ENCODE measurements around the gene VIP. TPM values are rescaled to one million over a fixed set of nuclear protein-coding genes. Genes with fewer than 3 reads are reported as not detected.
"Not testable (repeated sequence)": the region's sequence is repeated elsewhere in the genome, so short reads cannot be mapped to it uniquely, and the experiment has no call there.

VIP gene
- total RNA-seq, result under 1 TPM in 4 of 6 experiments, not detected in 2; 0.13 to 0.31 (median 0.23) TPM
- long read RNA-seq, result 0 reads

GRCh38 chr6:152750694-152751093 is at the start of gene VIP:
Gene VIP, plus strand, starts transcription at chr6:152750797. Its CDS starts 1,381 bp downstream, at chr6:152752178.
- TF ChIP-seq POLR2A (IDR thresholded peaks at IDR 0.05) (no peak), CTCF (IDR thresholded peaks at IDR 0.05) (no peak)
- intact Hi-C loops (cut with DNase I), result no loop called here

GRCh38 chr6:152701081-152701862 is 49.3 kb upstream of the VIP start:
- Histone ChIP-seq H3K4me3 (peak overlapping the region in 1 of 3 donors; percentile 11), H3K9me3 (no peaks in the 10 kb centered on the region), H3K4me1 (no peaks in the 10 kb centered on the region), H3K36me3 (no peaks in the 10 kb centered on the region), H3K27ac (no peak overlapping the region), H3K27me3 (no peaks in the 10 kb centered on the region)
- DNase-seq (no peak), ATAC-seq (peak; percentile 10 to 48 (median 32))
- TF ChIP-seq CTCF (IDR thresholded peaks at IDR 0.05), result no peak
- TF ChIP-seq POLR2A (IDR thresholded peaks at IDR 0.05), result no peak
- intact Hi-C loops (cut with DNase I), result no loop called here
- WGBS (ENCODE audit: insufficient coverage, low coverage, low lambda C conversion rate, missing lambda C conversion rate), result 24% methylated on average over 7 of the region's 7 CpGs

More at GRCh38 chr6:152750694-152751093, at the start of gene VIP:
- H3K9me3 ChIP-seq, result no peaks in the 10 kb centered on the region
- no peak within 1 kb of the TSS for H3K4me3 ChIP-seq
- no peaks in the 10 kb centered on the region for H3K4me1 ChIP-seq
- DNase-seq (no peak), ATAC-seq (peak in 2 of 4 donors; percentile 49 to 52)
- H3K27ac ChIP-seq, result no peak within 1 kb of the TSS
- 7% methylated on average over 5 of the region's 5 CpGs for WGBS (ENCODE audit: insufficient coverage, low coverage, low lambda C conversion rate, missing lambda C conversion rate)
- H3K36me3 ChIP-seq, result no peaks in the 10 kb centered on the region
- no peaks in the 10 kb centered on the region for H3K27me3 ChIP-seq

- intact Hi-C loops (cut with DNase I), result no loop called here
- Histone ChIP-seq H3K27ac (no peak overlapping the region), H3K4me1 (no peaks in the 10 kb centered on the region), H3K36me3 (no peaks in the 10 kb centered on the region), H3K27me3 (no peaks in the 10 kb centered on the region), H3K9me3 (no peaks in the 10 kb centered on the region), H3K4me3 (no peak overlapping the region)
- WGBS (ENCODE audit: insufficient coverage, low coverage, low lambda C conversion rate, missing lambda C conversion rate), result 27% methylated on average over 3 of the region's 4 CpGs
- TF ChIP-seq CTCF (IDR thresholded peaks at IDR 0.05), result no peak
- TF ChIP-seq POLR2A (IDR thresholded peaks at IDR 0.05), result no peak
- peak in 2 of 4 donors; percentile 13 to 41 for ATAC-seq
- DNase-seq, result no peak
These were observed 48.7 kb upstream of the VIP start for GRCh38 chr6:152701863-152702401.

- DNase-seq; H3K4me3 ChIP-seq; H3K36me3 ChIP-seq; H3K27me3 ChIP-seq; H3K9me3 ChIP-seq; H3K27ac ChIP-seq; ATAC-seq; intact Hi-C loops (cut with DNase I); H3K4me1 ChIP-seq: not testable (repeated sequence)
These were observed 46.8 kb upstream of the VIP start for GRCh38 chr6:152703750-152704149.

GRCh38 chr6:152705327-152705726 is 45.3 kb upstream of the VIP start:
- DNase-seq (no peak), ATAC-seq (no peak)
- no peak for TF ChIP-seq CTCF (IDR thresholded peaks at IDR 0.05)
- TF ChIP-seq POLR2A (IDR thresholded peaks at IDR 0.05), result no peak
- Histone ChIP-seq H3K4me1 (no peaks in the 10 kb centered on the region), H3K27me3 (no peaks in the 10 kb centered on the region), H3K4me3 (no peak overlapping the region), H3K27ac (no peak overlapping the region), H3K9me3 (peaks cover 0 to 4% (median 0%) of the 10 kb centered on the region in 4 donors), H3K36me3 (no peaks in the 10 kb centered on the region)
- intact Hi-C loops (cut with DNase I), result no loop called here
- 55% methylated on average over 2 of the region's 2 CpGs for WGBS (ENCODE audit: insufficient coverage, low coverage, low lambda C conversion rate, missing lambda C conversion rate)
